Endothelial cell (in vitro differentiated cells): ENCODE data around the gene DAG1. TPM values are rescaled to one million over a fixed set of nuclear protein-coding genes. Genes with fewer than 3 reads are reported as not detected.

Source experiments
- DNase-seq: peaks from one replicate; pipeline ENCODE4 v3.0.0; 2021; ENCODE audit warnings: low spot score
- H3K27ac Mint-ChIP-seq: one replicate; pipeline ENCODE4 v1.8.0; 2021; ENCODE audit warnings: mixed read lengths, inconsistent platforms; ENCODE audit not compliant: unreplicated experiment
- H3K27me3 Mint-ChIP-seq: one replicate; pipeline ENCODE4 v1.8.0; 2021; ENCODE audit warnings: mild to moderate bottlenecking, moderate library complexity, mixed read lengths, inconsistent platforms; ENCODE audit not compliant: unreplicated experiment
- H3K36me3 Mint-ChIP-seq: one replicate; pipeline ENCODE4 v1.8.0; 2021; ENCODE audit warnings: mild to moderate bottlenecking, low read depth, mixed read lengths, inconsistent platforms; ENCODE audit not compliant: unreplicated experiment
- H3K4me1 Mint-ChIP-seq: one replicate; pipeline ENCODE4 v1.8.0; 2021; ENCODE audit warnings: mild to moderate bottlenecking, mixed read lengths, inconsistent platforms; ENCODE audit not compliant: unreplicated experiment
- H3K4me3 Mint-ChIP-seq: one replicate; pipeline ENCODE4 v1.8.0; 2021; ENCODE audit warnings: mild to moderate bottlenecking, mixed read lengths, inconsistent platforms; ENCODE audit not compliant: unreplicated experiment
- H3K9me3 Mint-ChIP-seq: one replicate; pipeline ENCODE4 v1.8.0; 2021; ENCODE audit warnings: mixed read lengths, inconsistent platforms; ENCODE audit not compliant: unreplicated experiment
- total RNA-seq: library from RNA; stranded (reverse); fragmentation: NEBNext Ultra II Directional; extraction: Animal tissue kit (Norgen Biotek cat#: 25700); gene quantifications from one replicate; pipeline ENCODE4 v1.2.1, GENCODE V29; 2021; ENCODE audit not compliant: unreplicated experiment
- TF ChIP-seq, protein P1 (sequence below): fragments of 200-600 bp; sonication (generic); IDR thresholded peaks from one replicate; pipeline ENCODE4 v1.5.0; 2021; ENCODE audit warnings: antibody characterized with exemption; ENCODE audit not compliant: unreplicated experiment

The DAG1 gene
- total RNA-seq, 1 donor from 2014 or later: 54.8 TPM

DNA sequence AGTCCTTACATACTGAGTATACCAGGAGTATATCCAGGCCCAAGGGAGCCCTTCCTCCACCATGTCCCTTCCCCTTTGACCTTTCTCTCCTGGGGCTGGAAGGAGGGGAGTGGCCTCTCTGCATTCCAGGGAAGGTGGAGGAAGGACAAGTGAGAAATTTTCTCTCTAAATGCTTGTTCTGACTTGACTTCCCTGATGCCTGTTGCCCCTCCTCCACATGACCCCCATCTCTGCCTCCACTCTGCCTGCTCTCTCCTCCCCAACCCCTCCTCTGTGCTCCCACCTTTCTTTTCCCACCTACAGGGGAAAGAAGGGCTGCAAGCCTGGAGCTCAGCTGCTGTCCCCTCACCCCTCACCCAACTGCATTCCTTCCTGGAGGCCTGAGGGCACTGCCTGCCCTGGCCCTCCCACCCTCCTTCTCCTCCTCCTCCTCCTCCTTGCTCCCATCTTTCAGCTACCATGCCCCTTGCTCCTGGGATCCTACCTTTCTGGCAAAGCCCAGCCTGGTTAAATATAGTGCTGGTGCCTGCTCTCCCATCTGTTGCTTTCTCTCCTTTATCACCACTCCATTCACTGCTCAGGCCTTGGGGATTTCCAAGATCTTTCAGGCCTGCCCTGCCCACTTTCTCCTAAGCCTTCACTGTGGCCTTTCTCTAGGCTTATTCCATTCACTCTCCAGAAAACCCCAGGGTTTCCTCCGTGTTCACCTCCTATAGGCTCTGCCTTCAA is 8.5 kb upstream of the DAG1 start:
- peaks cover 6% of the 10 kb centered on the region for H3K27me3 Mint-ChIP-seq
- no peaks in the 10 kb centered on the region for H3K9me3 Mint-ChIP-seq
- H3K27ac Mint-ChIP-seq: peak overlapping the region; percentile 57
- peaks cover 23% of the 10 kb centered on the region for H3K4me1 Mint-ChIP-seq
- TF ChIP-seq, protein P1, sequence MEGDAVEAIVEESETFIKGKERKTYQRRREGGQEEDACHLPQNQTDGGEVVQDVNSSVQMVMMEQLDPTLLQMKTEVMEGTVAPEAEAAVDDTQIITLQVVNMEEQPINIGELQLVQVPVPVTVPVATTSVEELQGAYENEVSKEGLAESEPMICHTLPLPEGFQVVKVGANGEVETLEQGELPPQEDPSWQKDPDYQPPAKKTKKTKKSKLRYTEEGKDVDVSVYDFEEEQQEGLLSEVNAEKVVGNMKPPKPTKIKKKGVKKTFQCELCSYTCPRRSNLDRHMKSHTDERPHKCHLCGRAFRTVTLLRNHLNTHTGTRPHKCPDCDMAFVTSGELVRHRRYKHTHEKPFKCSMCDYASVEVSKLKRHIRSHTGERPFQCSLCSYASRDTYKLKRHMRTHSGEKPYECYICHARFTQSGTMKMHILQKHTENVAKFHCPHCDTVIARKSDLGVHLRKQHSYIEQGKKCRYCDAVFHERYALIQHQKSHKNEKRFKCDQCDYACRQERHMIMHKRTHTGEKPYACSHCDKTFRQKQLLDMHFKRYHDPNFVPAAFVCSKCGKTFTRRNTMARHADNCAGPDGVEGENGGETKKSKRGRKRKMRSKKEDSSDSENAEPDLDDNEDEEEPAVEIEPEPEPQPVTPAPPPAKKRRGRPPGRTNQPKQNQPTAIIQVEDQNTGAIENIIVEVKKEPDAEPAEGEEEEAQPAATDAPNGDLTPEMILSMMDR: no peak
- H3K36me3 Mint-ChIP-seq: no peaks in the 10 kb centered on the region
- DNase-seq: no peak
- H3K4me3 Mint-ChIP-seq: no peak overlapping the region

DNA sequence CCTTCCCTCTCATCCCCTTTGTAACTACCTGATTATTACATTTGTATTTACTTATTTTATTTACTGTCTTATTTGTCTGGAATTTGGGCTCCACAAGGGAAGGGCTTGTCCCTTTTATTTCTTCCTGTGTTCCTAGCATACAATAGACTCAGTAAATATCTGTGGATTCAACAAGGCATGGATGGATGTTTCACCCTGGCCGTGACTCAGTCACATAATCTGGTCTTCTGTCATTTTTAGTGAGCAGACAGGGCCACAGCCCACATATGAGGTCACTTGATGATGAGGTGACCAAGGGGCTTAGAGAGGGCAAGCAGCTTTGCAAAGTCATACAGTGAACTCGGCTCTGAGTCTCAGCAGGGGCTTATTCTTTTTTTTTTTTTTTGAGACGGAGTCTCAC is 7.8 kb upstream of the DAG1 start:
- Mint-ChIP-seq H3K27me3 (peaks cover 6% of the 10 kb centered on the region), H3K4me1 (peaks cover 23% of the 10 kb centered on the region), H3K4me3 (no peak overlapping the region), H3K9me3 (no peaks in the 10 kb centered on the region), H3K27ac (peak overlapping the region; percentile 57), H3K36me3 (no peaks in the 10 kb centered on the region)
- TF ChIP-seq, protein P1: no peak
- DNase-seq: no peak

DNA sequence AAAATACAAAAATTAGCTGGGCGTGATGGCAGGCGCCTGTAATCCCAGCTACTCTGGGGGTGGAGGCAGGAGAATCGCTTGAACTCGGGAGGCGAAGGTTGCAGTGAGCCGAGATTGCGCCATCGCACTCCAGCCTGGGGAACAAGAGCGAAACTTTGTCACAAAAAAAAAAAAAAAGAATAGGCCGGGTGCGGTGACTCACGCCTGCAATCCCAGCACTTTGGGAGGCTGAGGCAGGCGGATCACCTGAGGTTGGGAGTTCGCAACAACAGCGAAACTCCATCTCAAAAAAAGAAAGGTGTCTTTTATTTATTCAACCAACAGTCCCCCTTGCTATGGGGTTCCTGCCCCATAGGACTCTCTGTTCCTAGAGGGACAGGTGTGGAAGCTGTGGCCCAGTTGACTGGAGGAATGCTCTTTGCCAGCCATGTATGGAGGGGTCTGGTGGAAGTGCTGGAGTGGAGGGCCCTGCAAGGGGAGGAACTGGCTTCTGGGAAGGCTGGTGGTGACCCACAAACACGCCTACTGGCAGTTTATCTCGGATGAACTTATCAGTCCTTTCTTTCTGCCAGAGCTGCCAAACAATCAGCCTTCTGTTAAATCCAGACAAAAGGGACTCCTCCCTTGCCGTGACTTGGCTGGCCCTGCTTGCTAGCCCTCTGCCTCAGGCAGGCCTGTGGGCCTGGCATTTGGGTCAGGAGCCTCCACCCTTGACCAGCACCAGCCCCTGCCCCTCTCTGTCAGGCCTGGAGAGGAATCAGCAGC is 4.6 kb upstream of the DAG1 start:
- no peaks in the 10 kb centered on the region for H3K9me3 Mint-ChIP-seq
- H3K27me3 Mint-ChIP-seq: peaks cover 3% of the 10 kb centered on the region
- TF ChIP-seq, protein P1: no peak
- no peaks in the 10 kb centered on the region for H3K36me3 Mint-ChIP-seq
- peaks cover 21% of the 10 kb centered on the region for H3K4me1 Mint-ChIP-seq
- no peak for DNase-seq
- no peak overlapping the region for H3K4me3 Mint-ChIP-seq
- H3K27ac Mint-ChIP-seq: no peak overlapping the region

GRCh38 chr3:49466085-49466484 is 4.0 kb upstream of the DAG1 start:
- peaks cover 2% of the 10 kb centered on the region for H3K27me3 Mint-ChIP-seq
- H3K27ac Mint-ChIP-seq: no peak overlapping the region
- peaks cover 25% of the 10 kb centered on the region for H3K4me1 Mint-ChIP-seq
- H3K4me3 Mint-ChIP-seq: no peak overlapping the region
- no peaks in the 10 kb centered on the region for H3K36me3 Mint-ChIP-seq
- no peak for DNase-seq
- H3K9me3 Mint-ChIP-seq: no peaks in the 10 kb centered on the region
- TF ChIP-seq, protein P1: no peak
